ENCODE data around the gene ANTXR1.

DNA sequence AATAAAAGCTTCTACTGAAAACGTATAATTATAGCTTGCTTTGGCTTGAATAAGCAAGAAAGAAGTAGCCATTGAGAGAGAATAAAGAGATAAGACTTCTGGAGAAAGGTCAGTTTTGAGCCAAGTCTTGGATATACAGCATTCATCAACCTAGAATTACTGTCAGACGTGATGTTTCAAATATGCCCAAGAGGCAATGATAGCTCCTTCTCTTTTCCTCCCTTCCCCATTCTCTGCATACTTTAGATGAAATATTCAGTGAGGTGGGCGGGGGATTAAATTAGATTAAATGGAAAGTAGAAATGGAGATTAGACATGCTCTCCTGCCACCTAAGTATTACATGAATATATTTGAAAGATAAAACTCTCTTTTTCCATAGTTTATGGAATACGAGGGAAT lies 8.7 kb downstream of the ANTXR1 start:
- TF ChIP-seq, protein P1, sequence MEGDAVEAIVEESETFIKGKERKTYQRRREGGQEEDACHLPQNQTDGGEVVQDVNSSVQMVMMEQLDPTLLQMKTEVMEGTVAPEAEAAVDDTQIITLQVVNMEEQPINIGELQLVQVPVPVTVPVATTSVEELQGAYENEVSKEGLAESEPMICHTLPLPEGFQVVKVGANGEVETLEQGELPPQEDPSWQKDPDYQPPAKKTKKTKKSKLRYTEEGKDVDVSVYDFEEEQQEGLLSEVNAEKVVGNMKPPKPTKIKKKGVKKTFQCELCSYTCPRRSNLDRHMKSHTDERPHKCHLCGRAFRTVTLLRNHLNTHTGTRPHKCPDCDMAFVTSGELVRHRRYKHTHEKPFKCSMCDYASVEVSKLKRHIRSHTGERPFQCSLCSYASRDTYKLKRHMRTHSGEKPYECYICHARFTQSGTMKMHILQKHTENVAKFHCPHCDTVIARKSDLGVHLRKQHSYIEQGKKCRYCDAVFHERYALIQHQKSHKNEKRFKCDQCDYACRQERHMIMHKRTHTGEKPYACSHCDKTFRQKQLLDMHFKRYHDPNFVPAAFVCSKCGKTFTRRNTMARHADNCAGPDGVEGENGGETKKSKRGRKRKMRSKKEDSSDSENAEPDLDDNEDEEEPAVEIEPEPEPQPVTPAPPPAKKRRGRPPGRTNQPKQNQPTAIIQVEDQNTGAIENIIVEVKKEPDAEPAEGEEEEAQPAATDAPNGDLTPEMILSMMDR (IDR thresholded peaks at IDR 0.05), result no peak
- TF ChIP-seq POLR2A (IDR thresholded peaks at IDR 0.05), result no peak

Data from uterus (tissue), 2 donors.